Skeletal muscle satellite cell (primary cell): ENCODE measurements around the gene C6orf132.

Experiments
- H3K27me3 ChIP-seq: 2 replicates; pipeline ENCODE4 v1.7.0; 2013; ENCODE audit warnings: low read length; ENCODE audit not compliant: control insufficient read depth, insufficient read depth
- H3K36me3 ChIP-seq: 2 replicates; pipeline ENCODE4 v1.7.0; 2013; ENCODE audit warnings: mild to moderate bottlenecking, control low read depth, low read length; ENCODE audit not compliant: insufficient read depth
- H3K4me1 ChIP-seq: 2 replicates; pipeline ENCODE4 v1.7.0; 2013; ENCODE audit warnings: low read length; ENCODE audit not compliant: control insufficient read depth, insufficient read depth
- H3K4me2 ChIP-seq: 2 replicates; pipeline ENCODE4 v1.7.0; 2013; ENCODE audit warnings: mild to moderate bottlenecking, low read length
- H3K4me3 ChIP-seq: 2 replicates; pipeline ENCODE4 v1.7.0; 2013; ENCODE audit warnings: low read length
- H3K9ac ChIP-seq: 2 replicates; pipeline ENCODE4 v1.7.0; 2013; ENCODE audit warnings: mild to moderate bottlenecking, low read depth, low read length, moderate library complexity
- H3K9me3 ChIP-seq: replicated peaks from 2 replicates; pipeline ENCODE4 v1.7.0; 2013; ENCODE audit warnings: mild to moderate bottlenecking, control low read depth, low read length

The C6orf132 gene

GRCh38 chr6:42086046-42087035 is 56.1 kb downstream of the C6orf132 start:
- no peak overlapping the region for H3K4me3 ChIP-seq
- H3K4me2 ChIP-seq = no peak overlapping the region
- H3K27me3 ChIP-seq = no peaks in the 10 kb centered on the region
- H3K36me3 ChIP-seq = no peaks in the 10 kb centered on the region
- no peaks in the 10 kb centered on the region for H3K9me3 ChIP-seq
- H3K4me1 ChIP-seq = peaks cover 9% of the 10 kb centered on the region
- H3K9ac ChIP-seq = no peak overlapping the region

DNA sequence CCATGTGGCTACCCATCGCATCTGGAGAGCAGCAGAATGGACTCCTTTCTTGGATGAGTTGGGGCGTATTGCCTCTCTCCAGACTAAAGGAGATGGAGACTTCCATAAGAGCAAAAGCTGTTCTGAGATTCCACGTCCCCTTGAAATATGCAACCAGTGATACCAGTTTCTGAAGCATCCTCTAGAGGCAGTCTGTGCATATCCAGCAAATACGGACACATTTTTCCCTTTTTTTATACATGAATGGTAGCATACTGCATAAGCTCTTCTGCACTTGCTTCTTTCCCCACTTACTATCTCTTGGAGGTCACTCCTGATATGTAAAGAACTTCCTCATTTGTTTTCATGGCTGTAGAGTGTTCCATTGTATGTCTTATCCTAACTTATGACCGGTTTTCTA is 57.5 kb downstream of the C6orf132 start:
- Histone ChIP-seq H3K9me3 (no peaks in the 10 kb centered on the region), H3K4me3 (no peak overlapping the region), H3K4me2 (no peak overlapping the region), H3K27me3 (no peaks in the 10 kb centered on the region), H3K9ac (no peak overlapping the region), H3K4me1 (peaks cover 9% of the 10 kb centered on the region), H3K36me3 (no peaks in the 10 kb centered on the region)

DNA sequence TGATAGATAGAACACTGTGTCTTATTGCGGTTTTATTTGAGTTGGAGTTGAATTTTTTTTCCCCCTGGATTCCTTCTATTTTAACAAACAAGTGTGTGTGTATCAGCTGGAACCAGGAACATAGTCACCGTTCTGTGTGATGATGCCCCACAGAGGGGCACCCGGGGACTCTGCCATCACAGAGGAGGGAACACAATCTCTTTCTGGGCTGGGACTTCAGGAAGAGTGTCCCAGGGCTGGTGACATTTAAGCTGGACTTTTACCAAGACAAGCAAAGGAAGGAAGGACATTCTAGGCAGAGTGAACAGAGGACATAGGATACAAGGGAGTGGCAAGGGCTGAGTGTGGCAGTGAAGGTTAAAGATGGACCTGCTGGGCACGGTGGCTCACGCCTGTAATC is 58.9 kb downstream of the C6orf132 start:
- Histone ChIP-seq H3K4me2 (no peak overlapping the region), H3K9me3 (no peaks in the 10 kb centered on the region), H3K9ac (no peak overlapping the region), H3K4me3 (no peak overlapping the region), H3K36me3 (peaks cover 4% of the 10 kb centered on the region), H3K27me3 (no peaks in the 10 kb centered on the region), H3K4me1 (peaks cover 8% of the 10 kb centered on the region)

DNA sequence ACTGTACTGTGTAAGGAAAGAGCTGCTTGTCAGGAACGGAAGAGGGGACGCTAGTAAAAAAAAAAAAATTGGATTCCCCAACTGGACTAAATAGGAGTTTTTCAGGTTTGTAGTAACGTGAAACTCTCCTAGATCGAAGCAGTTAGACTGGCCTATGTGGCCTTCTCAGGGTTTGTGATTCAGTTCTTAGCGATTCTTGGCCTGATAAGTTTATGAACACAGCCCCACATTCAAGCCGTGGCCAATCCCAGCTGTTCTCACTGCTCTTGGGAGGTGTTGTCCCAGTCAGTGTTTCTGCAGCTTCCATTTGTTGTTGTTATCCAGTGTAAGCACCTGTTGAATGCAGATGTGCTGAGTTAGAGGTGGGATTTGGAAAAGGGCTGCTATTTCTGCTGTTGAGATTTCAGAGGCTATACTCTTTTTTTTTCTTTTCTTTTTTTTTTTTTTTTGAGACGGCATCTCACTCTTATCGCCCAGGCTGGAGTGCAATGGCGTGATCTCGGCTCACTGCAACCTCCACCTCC is 62.4 kb downstream of the C6orf132 start:
- Histone ChIP-seq H3K27me3 (no peaks in the 10 kb centered on the region), H3K9ac (no peak overlapping the region), H3K4me2 (no peak overlapping the region), H3K36me3 (peaks cover 26% of the 10 kb centered on the region), H3K4me1 (no peaks in the 10 kb centered on the region), H3K4me3 (no peak overlapping the region), H3K9me3 (no peaks in the 10 kb centered on the region)

- H3K9me3 ChIP-seq = no peaks in the 10 kb centered on the region
- no peak overlapping the region for H3K4me2 ChIP-seq
- H3K4me1 ChIP-seq = no peaks in the 10 kb centered on the region
- H3K4me3 ChIP-seq = no peak overlapping the region
- H3K27me3 ChIP-seq = no peaks in the 10 kb centered on the region
- H3K36me3 ChIP-seq = peaks cover 26% of the 10 kb centered on the region
- H3K9ac ChIP-seq = no peak overlapping the region
Measured at GRCh38 chr6:42078386-42078785, 64.0 kb downstream of the C6orf132 start.

DNA sequence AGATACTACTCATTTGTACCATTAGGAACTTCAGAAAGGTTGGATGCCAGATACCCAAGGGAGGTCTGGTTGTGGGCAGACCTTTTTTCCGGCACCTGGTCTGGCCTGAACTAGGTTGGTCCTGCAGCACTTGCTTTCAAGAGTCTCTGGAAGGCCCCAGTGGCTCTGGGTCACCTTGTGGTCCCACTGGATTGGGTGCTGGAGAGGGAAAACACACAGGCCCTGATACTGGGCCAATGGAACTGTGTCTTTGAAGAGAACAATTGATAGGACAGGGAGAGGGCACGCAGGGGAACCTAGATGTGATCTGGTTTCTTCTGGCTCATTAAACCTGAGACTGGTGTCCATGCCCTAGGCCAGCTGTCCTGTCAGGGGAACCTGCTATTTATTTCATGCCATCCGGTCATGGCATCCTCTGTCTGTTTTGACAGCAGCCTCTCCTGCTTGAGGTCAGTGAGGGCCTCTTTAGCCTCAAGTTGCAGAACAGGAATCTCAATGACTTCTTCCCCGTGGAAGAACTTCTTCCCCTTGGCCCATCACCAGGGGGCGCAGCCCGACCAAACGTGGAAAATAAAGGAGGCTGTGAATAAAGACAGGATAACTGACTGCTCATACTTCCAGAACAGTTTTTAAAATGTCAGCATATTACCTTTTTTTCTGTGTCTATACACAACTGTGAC is 67.1 kb downstream of the C6orf132 start:
- Histone ChIP-seq H3K27me3 (no peaks in the 10 kb centered on the region), H3K36me3 (peaks cover 45% of the 10 kb centered on the region), H3K4me1 (no peaks in the 10 kb centered on the region), H3K4me2 (no peak overlapping the region), H3K9me3 (no peaks in the 10 kb centered on the region), H3K4me3 (no peak overlapping the region), H3K9ac (no peak overlapping the region)

GRCh38 chr6:42073287-42073686 is 69.1 kb downstream of the C6orf132 start:
- no peaks in the 10 kb centered on the region for H3K4me1 ChIP-seq
- H3K4me3 ChIP-seq = no peak overlapping the region
- H3K9ac ChIP-seq = no peak overlapping the region
- no peaks in the 10 kb centered on the region for H3K9me3 ChIP-seq
- no peaks in the 10 kb centered on the region for H3K27me3 ChIP-seq
- no peak overlapping the region for H3K4me2 ChIP-seq
- peaks cover 53% of the 10 kb centered on the region for H3K36me3 ChIP-seq

DNA sequence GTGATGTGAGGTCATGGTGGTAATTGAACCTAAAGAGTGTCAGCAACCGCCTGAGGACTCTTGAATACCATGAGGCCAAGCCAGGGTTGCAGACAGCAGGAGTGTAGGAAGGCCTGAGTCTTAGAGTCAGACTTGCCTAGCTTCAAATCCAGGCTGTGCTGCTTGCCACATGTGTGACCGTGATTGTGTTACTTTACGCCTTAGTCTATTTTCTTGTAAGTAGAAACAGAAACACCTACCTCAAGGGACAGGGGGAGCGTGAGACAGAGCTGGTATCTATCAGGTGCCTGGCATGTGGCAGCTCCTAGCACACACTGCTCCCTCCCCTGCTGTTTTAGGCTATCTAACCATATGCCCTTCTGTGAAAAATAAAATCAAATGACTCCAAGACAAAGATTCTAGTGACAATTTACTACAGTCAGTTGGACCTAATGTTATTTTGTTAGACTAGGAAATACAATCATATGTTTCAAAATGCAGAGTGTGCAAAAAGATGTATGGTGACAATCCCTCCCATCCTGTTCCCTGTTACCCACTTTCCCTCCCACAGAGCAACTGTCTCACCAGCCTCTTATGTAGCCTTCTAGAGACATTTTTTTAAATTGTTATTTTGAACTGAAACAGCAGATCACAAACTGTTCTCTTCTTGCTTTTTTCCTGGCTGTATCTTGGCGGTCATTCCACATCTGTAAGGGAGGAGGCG is 70.4 kb downstream of the C6orf132 start:
- Histone ChIP-seq H3K36me3 (peaks cover 49% of the 10 kb centered on the region), H3K9me3 (no peaks in the 10 kb centered on the region), H3K9ac (no peak overlapping the region), H3K4me2 (no peak overlapping the region), H3K4me1 (peaks cover under 1% of the 10 kb centered on the region), H3K4me3 (no peak overlapping the region), H3K27me3 (no peaks in the 10 kb centered on the region)

DNA sequence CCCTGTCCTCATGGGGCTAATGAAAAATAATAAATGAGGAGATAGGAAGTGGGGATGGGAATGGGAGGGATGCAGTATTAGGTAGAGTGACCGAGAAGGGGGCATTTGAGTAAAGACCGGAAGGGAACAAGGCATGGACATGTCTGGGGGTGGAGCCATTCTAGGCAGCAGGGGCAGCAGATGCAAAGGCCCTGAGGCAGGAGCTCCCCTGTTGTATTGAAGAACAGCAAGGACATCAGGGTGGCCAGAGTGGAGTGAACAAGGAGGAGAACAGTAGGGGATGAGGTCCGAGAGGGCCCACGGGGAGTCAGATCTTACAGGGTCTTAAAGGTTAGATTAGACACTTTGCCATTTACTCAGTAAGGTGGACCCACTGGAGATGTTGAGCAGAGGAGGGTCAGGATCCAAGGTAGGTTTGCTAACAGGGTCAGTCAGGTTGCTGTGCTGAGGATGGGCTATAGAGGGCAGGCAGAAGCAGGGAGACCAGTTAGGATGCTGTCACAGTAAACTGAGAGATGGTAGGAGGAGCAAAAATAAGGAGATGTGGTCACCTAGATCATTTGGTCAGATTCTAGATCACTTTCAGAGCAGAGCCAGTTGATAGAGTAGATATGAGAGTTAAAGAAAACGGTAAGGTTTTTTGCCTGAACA is 73.4 kb downstream of the C6orf132 start:
- no peak overlapping the region for H3K9ac ChIP-seq
- peaks cover 54% of the 10 kb centered on the region for H3K36me3 ChIP-seq
- no peak overlapping the region for H3K4me2 ChIP-seq
- H3K9me3 ChIP-seq = no peaks in the 10 kb centered on the region
- H3K4me3 ChIP-seq = no peak overlapping the region
- H3K4me1 ChIP-seq = peaks cover 10% of the 10 kb centered on the region
- no peaks in the 10 kb centered on the region for H3K27me3 ChIP-seq

- Histone ChIP-seq H3K27me3 (no peaks in the 10 kb centered on the region), H3K9me3 (no peaks in the 10 kb centered on the region), H3K4me2 (no peak overlapping the region), H3K36me3 (peaks cover 59% of the 10 kb centered on the region), H3K4me1 (peaks cover 10% of the 10 kb centered on the region), H3K9ac (no peak overlapping the region), H3K4me3 (no peak overlapping the region)
Measured at GRCh38 chr6:42068173-42068572, 74.2 kb downstream of the C6orf132 start.
